ENCODE data around the gene NOLC1.
"Not testable (repeated sequence)": the region's sequence is repeated elsewhere in the genome, so short reads cannot be mapped to it uniquely, and the experiment has no call there.

The NOLC1 gene

DNA sequence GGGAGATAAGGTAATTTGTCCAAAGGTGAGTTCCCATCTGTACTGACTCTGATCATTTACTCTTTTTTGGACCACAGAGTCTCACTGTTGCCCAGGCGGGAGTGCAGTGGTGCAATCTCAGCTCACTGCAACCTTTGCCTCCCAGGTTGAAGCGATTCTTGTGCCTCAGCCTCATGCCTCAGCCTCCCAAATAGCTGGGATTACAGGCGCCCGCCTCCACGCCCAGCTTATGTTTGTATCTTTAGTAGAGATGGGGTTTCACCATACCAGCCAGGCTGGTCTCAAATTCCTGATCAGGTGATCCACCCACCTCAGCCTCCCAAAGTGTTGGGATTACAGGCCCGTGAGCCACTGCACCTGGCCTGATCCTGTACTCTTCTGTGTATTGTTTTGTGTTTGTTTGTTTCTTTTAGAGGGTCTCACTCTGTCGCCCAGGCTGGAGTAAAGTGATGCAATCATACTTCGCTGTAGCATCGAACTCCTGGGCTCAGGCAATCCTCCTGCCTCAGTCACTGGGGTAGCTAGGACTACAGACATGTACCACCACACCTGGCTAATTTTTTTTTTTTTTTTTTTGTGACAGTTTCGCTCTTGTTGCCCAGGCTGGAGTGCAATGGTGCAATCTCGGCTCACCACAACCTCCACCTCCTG, 2.4 kb downstream of the NOLC1 start:
- DNase-seq (ENCODE audit: low spot score) = no peak

DNA sequence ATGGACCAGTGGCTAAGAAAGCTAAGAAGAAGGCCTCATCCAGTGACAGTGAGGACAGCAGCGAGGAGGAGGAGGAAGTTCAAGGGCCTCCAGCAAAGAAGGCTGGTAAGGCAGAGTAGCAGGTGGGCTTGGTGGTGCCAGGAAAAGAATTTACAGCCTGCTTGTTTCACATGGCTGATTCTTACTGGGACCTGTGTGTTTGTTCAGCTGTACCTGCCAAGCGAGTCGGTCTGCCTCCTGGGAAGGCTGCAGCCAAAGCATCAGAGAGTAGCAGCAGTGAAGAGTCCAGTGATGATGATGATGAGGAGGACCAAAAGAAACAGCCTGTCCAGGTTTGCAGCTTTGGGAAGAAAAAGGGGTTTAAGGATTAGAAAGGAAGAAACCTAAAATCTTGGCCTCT, 5.0 kb downstream of the NOLC1 start:
- no peak for DNase-seq (ENCODE audit: low spot score)

DNA sequence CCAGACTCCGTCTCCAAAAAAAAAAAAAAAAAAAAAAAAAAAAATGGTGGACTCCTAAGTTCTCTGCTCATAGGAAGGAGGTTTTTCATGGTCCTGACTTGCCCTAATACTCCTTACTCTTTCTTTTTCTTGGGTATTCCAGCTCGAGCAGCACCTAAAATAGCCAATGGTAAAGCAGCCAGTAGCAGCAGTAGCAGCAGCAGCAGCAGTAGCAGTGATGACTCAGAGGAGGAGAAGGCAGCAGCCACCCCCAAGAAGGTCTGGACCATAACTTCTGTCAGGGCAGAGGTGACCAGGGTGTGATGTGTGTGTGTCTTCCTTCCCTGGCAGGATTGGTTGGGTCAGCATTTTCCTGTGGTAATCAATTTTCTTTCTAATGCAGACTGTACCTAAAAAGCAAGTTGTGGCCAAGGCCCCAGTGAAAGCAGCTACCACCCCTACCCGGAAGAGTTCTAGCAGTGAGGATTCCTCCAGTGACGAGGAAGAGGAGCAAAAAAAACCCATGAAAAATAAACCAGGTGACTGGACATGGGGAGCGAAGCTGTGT, 6.9 kb downstream of the NOLC1 start:
- DNase-seq (ENCODE audit: low spot score) = no peak

DNA sequence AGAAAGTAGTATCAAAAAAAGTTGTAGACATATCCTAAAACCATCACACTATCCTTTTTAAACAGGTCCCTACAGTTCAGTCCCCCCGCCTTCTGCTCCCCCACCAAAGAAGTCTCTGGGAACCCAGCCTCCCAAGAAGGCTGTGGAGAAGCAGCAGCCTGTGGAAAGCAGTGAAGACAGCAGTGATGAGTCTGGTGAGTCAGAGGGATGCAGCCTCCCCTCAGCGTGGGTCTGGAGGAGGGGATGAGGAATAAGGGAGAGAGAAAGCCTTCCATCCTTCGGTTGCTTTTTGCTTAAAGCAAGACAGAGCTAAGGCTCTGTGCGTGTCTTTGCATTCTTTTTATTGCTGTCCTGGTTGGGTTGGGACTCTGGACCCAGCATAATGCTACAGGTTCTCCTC, 7.6 kb downstream of the NOLC1 start:
- no peak for DNase-seq (ENCODE audit: low spot score)

DNA sequence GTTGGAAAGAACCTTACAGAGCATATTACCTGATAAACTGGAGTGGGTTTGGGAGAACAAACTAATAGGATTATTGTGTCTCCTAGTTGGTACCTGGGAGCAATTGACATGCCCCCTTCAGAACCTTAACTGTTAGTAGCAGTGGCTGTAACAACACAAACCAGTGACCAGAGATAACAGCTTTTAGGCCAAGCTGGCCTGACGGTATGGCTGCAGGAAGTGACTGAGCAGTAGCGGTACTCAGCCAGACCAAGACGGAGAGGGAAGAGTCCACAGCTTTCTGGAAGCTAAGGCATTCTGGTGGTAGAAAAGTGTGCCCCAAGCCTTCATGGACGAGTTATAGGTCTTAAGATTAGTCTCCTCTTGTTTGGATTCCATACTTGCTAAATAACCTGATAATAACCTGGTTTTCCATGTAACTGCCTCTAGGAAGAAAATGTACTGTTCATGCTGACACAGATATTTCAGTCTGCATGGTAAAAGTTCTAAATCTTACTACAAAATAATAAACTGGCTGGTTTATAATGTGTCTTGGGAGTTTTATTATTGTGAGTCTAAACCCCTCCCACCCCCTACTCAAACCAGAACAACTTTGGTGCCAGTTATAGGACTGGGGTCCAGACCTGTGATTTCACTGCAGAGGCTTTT, 11.3 kb downstream of the NOLC1 start:
- no peak for DNase-seq (ENCODE audit: low spot score)

DNA sequence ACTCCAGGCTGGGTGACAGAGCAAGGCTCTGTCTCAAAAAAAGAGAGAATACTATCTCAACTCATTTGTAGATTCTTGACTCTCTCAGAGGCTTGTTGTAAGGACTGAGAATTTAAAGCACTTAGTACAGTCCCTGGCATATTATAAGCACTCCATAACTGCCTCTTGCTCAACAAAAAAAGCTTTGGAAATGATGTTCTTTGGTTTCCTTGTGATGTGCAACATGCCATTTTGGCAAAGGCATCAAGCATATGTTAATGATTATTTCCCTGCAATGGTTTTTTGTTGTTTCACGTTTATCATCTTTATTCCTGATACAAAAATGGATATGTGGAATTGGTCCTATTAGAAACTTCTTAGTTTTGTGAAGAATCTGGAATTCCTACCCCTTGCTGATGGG, 15.7 kb downstream of the NOLC1 start:
- no peak for DNase-seq (ENCODE audit: low spot score)

DNA sequence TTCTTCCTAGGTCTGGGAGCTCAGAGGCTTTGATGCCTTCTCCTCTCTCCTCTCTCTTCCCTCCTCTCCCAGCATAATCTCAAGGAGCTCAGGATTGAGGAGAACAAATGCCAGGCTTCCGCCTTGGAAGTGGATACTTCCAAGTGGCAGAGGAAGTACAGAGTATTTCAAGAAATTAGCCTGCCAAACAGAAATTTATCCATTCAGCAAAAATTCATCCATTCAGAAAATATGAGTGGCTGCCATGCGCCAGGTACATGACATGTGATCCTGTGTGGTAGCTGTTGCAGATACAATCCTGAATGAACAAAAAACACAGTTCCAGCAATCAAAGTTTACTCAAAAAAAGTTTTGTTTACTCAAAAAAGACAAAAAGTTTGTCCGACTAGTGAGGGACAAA, 18.4 kb downstream of the NOLC1 start:
- no peak for DNase-seq (ENCODE audit: low spot score)

DNA sequence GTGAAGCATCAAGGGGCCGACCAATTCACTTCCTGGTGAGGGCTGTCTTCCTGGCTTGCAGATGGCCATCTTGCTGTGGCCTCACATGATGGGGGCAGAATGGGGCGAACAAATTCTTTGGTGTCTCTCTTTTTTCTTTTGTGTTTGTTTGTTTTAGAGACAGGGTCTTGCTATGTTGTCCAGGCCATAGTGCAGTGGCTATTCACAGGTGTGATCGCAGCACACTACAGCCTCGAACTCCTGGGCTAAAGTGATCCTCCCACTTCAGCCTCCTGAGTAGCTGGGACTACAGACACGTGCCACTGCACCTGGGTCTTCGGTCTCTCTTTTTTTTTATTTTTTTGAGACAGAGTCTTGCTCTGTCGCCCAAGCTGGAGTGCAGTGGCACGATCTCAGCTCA, 20.1 kb downstream of the NOLC1 start:
- no peak for DNase-seq (ENCODE audit: low spot score)

DNA sequence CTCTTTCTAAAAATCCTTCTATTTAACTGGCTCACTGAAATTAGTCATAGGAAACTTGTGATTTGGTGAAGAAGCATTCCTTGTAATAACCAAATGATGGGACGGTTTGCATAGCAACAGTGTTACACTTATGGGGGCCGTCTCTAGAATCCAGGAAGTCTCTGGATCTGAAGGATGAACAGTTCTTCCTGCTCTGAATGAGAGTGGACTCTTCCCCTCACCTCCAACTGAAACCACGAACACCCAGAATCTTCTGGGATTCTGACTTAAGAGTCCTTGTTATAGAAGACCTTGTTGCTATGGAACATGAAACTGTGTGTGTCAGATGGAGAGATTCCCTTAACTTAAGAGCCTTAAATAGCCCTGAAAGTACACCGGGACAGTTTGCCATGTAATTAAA, 23.2 kb downstream of the NOLC1 start:
- DNase-seq (ENCODE audit: low spot score) = no peak

DNA sequence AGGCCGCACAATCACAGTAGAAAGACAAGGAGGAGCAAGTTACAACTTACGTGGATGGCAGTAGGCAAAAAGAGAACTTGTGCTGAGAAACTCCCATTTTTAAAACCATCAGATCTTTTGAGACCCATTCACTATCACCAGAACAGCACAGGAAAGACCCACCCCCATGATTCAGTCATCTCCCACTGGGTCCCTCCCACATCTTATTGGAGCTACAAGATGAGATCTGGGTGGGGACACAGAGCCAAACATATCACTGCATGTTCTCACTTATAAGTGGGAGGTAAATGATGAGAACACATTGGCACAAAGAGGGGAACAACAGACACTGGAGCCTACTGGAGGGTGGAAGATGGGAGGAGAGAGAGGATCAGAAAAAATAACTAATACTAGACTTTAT, 32.4 kb downstream of the NOLC1 start:
- no peak for DNase-seq (ENCODE audit: low spot score)

DNA sequence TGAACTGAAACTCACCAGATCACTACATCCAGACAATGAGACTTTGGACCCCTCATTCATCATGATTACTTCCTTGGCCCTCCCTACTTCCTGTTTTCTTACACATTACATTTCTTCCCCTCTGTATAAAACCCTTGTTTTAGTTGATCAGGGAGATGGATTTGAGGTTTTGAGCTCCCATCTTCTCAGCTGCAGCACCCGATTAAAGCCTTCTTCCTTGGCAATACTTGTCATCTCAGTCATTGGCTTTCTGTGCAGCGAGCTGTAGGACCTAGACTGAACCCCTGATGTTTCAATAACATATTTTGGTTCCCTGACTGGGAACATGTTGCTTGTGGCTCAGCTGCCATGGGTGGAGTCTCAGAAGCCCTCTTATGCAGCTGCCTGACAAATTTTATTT, 33.1 kb downstream of the NOLC1 start:
- no peak for DNase-seq (ENCODE audit: low spot score)

DNA sequence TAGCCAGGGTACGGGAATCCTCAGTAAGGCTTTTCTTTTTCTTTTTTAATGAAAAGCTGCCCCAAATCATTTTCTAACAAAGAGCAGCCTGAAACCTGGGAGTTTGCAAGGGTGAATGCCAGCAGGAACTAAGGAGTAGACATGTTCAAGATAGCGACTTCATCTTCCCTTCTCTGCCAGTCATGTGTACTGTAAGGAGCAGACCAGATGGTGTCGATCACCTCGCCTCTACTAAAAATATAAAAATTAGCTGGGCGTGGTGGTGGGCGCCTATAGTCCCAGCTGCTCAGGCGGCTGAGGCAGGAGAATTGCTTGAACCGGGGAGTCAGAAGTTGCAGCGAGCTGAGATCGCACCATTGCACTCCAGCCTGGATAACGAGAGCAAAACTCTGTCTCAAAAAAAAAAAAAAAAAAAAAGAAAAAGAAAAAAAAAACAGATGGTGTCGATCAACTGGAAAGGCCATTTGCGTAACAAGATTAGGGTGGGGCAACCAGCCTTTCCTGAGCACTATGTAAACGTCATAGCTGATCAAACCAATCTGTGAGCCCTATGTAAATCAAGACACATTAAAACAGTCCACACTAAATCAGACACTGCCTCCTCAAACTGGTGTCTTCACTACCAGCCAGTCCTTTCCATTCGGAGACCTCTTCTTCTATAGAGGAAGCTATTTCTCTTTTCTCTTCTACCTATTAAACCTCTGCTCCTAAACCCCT, 33.8 kb downstream of the NOLC1 start:
- DNase-seq (ENCODE audit: low spot score) = peak; percentile 40

DNA sequence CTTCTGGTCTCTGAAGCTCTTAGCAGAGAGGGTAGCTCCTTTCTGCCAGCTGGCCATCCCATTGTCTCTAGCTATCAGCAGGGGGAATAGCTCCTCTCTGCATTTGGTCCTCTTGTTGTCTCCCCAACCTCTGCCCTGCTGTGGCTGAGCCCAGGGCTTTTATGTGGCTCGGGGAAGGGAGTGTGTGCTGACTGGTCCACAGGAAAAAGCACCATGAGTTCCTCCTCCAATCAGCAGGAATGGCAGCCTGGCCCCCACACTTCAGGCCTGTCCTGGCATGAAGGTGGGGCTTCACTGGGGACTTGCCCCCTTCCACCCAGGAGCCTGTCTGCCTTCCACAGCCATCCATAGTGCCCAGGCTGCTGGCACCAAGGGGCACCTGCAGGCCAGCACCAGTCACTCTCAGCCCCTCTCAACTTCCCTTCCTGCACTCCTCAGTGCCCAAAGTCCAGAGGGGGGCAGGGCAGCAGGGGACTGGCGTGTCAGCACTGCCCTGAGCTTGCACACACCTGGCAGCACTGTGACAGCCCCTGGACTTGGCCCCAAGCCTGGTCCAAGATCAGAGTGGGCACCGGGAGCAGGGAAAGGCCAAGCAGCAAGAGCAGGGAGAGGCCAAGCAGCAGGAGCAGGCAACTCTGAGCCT, 36.2 kb downstream of the NOLC1 start:
- no peak for DNase-seq (ENCODE audit: low spot score)

DNA sequence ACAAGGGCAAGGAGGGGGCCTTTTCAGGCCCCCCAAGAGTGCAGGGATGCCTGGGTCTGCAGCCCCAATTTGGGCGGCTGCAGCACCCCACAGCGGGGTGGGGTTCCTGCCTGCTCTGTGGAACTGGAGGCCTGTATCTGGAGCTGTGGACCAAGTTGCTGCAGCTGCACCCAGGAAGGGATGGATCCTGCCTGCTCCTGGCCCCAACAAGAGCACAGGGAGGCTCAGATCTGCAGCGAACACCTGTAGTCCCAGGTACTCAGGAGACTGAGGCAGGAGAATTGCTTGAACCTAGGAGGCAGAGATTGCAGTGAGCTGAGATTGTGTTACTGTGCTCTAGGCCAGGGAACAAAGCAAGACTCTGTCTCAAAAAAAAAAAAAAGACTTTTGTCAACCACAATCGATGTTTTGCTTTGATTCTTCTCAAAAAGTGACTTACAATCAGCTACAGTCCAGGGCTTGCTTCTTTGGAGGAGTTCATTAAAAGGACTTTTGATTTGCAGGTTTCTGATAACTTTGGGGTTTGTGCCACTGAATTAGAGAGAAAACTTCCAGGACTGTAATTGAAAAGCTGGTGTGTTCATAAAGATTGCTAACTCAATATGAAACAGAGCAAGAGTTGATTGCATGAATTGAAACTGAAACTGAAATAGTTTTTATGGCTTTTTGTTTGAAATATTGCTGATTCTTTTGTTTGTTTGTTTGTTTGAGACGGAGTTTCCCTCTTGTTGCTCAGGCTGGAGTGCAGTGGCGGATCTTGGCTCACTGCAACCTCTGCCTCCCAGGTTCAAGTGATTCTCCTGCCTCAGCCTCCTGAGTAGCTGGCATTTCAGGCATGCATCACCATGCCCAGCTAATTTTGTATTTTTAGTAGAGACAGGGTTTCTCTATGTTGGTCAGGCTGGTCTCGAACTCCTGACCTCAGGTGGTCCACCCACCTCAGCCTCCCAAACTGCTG, 37.0 kb downstream of the NOLC1 start:
- not testable (repeated sequence) for DNase-seq (ENCODE audit: low spot score)

DNA sequence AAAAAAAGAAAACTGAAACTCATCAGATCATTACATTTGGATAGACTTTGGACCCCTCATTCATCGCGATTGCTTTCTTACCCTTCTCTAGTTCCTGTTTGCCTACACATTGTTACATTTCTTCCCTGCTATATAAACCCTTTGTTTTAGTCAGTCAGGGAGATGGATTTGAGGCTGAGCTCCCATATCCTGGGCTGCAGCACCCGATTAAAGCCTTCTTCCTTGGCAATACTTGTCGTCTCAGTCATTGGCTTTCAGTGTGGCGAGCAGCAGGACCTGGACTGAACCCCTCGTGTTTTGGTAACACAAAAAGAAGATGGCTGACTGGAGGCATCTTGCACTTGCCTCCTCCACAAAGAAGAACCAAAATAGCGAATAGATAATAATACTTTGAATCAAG, 39.8 kb downstream of the NOLC1 start:
- DNase-seq (ENCODE audit: low spot score) = no peak

DNA sequence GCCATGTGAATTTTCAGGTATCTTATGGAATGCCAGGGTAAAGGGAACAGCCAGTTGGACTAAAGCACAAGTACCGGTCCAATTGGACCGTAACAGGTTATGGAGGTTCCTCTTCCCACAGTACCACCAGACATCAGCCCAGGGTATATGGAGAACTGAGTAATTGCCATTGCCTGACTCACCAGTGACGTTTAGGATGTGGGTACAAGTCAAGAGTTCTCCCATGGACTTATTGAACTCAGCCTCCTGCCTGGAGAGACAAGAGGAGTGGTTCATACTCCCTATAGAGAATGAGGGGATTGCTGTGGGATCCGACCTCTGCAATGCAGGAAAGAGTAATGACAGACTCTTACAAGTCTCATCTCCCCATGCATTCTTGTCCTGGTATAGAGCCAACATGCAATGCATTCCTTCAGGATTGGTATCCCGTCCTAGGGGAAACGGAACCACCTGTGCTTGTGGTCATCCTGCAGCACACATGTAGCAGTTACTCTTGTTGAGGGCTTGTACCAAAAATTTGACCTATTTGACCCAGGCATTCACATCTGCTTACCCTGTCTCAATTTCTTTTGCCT, 43.2 kb downstream of the NOLC1 start:
- DNase-seq (ENCODE audit: low spot score) = no peak

DNA sequence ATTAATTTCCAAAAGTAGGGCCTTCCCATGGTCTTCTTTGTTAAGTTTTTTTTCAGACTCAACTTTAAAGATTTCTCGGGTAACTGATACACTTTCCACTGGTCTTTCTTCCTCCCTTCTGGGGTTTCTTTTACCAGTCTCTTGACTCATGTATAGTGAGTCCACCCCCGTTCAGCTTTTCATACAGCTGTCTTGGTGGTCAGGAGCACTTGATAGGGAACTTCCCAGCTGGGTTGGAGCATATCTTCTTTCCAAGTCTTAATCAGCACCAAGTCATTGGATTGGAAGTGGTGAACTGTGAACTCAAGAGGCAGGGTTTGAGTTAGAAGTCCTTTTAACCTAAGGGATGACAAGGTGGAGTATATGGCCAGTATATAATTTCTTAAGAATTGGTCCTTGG, 44.7 kb downstream of the NOLC1 start:
- DNase-seq (ENCODE audit: low spot score) = no peak

DNA sequence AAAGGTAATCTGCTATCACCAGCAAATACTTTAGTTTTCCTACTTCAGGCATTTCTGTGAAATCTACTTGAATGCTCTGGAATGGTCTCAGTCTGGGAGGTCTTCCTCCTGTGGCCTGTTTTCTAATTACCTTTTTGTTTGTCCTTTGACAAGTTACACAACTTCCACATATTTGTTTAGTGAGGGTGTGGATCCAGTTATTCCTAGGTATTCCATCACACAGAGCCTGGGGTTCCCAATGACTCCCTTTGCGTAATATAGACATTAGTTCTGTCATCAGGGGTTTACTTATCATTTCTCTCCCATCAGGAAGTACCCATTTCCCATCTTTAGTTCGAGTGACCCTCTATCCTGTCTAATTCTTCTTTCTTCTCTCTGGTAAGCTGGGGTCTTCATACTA, 45.8 kb downstream of the NOLC1 start:
- no peak for DNase-seq (ENCODE audit: low spot score)

DNA sequence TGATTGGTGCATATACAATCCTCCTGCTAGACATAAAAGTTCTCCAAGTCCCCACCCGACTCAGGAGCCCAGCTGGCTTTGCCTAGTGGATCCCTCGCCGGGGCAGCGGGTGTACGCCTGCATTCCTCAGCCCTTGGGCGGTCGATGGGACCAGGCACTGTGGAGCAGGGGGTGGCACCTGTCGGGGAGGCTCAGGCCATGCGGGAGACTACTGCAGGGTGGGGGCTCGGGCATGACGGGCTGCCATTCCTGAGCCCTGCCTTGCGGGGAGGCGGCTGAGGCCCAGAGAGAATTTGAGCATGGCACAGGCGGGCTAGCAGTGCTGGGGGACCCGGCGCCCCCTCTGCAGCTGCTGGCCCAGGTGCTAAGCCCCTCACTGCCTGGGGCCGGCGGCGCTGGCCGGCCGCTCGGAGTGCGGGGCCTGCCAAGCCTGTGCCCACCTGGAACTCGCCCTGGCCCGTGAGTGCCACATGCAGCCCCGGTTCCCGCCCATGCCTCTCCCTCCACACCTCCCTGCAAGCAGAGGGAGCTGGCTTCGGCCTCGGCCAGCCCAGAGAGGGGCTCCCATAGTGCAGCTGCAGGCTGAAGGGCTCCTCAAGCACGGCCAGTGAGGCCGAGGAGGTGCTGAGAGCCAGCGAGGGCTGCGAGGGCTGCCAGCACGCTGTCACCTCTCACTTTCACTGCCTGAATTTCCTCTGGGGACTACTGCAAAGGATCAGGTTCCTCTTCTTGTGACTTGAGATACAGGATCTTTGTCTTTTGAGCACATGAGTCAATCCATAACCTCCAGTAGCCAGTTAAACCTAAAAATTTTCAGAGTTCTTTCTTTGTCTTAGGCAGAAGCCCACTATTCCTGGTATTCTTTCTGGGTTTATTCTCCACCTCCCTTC, 48.8 kb downstream of the NOLC1 start:
- no peak for DNase-seq (ENCODE audit: low spot score)

DNA sequence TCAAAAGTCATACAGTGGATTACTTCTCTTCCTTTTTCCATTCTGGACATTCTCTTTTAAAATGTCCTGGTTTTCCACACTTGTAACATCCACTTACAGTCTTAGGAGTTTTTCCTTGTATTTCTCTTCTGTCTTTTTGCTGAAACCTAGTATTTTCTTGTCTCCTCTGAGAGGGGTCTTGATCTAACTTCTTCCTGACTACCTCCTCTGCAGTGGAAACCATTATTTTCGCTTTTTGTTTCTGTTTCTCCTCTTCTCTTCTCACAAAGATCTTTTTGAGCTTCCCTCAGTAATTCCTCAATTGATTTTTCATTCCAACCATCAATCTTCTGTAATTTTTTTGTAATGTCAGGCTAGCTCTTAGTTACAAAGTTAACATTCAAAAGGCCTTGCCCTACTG, 50.2 kb downstream of the NOLC1 start:
- DNase-seq (ENCODE audit: low spot score) = no peak

All from cerebellar cortex (tissue), 1 donor.